GM12878 (cell line): Measurements from ENCODE around the gene BAHD1. TPM values are rescaled to one million over a fixed set of nuclear protein-coding genes. Genes with fewer than 3 reads are reported as not detected.

Source experiments
- ATAC-seq: fragments of 200-7000 bp; cut with Tn5 transposase; 3 replicates; pipeline ENCODE4 v1.9.1; 2020; ENCODE audit warnings: mild to moderate bottlenecking, moderate library complexity
- BruUV-seq: library from RNA; stranded (reverse); fragments of 400-500 nt; replicated peaks from 2 replicates; lab custom pipeline; 2021; lab: Mats Ljungman, UMichigan
- CTCF ChIA-PET: fragments of 300-600 bp; sonication (Branson Sonifier 250); formaldehyde crosslinking; extraction: SDS; loops from one replicate; lab custom pipeline; 2021; ENCODE audit warnings: inconsistent platforms; lab: Yijun Ruan, JAX
- POLR2A ChIA-PET: fragments of 350-600 bp; formaldehyde crosslinking; extraction: SDS; loops from one replicate; lab custom pipeline; 2021; ENCODE audit warnings: inconsistent platforms; lab: Charles Lee
- RAD21 ChIA-PET: fragments of 300-600 bp; sonication (Branson Sonifier 250); formaldehyde crosslinking; loops from one replicate; lab custom pipeline; 2023; ENCODE audit warnings: antibody characterized with exemption; ENCODE audit not compliant: unreplicated experiment; lab: Charles Lee
- SMC1A ChIA-PET: fragments of 300-600 bp; sonication (Branson Sonifier 250); formaldehyde crosslinking; loops from one replicate; lab custom pipeline; 2023; ENCODE audit not compliant: unreplicated experiment, uncharacterized antibody; lab: Charles Lee
- DNase-seq: peaks from one replicate; pipeline ENCODE4 v3.0.0-alpha.2; 2011; ENCODE audit warnings: low read depth, low spot score
- FAIRE-seq: peaks from 3 replicates; lab custom pipeline; 2011; peaks lifted over from hg19 to GRCh38; lab: Jason Lieb, UNC
- H2AFZ ChIP-seq: 2 replicates; pipeline ENCODE4 v1.6.0; 2011; ENCODE audit warnings: low read depth, low read length, control low read depth; ENCODE audit not compliant: control insufficient read depth
- H3K27ac ChIP-seq: 2 replicates; pipeline ENCODE4 v1.5.1; 2011; ENCODE audit warnings: control low read depth; ENCODE audit not compliant: control insufficient read depth, insufficient read depth
- H3K27me3 ChIP-seq, 2 experiments: replicated peaks in 1 of 2; 2 replicates each; pipeline versions ENCODE4 v1.6.0 to v1.6.1; 2011; ENCODE audit warnings: low read length in 1 of 2; ENCODE audit not compliant: control insufficient read depth in 2 of 2, insufficient read depth in 2 of 2
- H3K36me3 ChIP-seq, 2 experiments: 2 replicates each; pipeline ENCODE4 v1.5.1; 2011; ENCODE audit warnings: low read length in 1 of 2; ENCODE audit not compliant: control insufficient read depth in 2 of 2, insufficient read depth in 2 of 2
- H3K4me1 ChIP-seq: 2 replicates; pipeline ENCODE4 v1.6.1; 2011; ENCODE audit warnings: mild to moderate bottlenecking, low read length, moderate library complexity, mixed read lengths; ENCODE audit not compliant: control insufficient read depth, insufficient read depth
- H3K4me2 ChIP-seq: 2 replicates; pipeline ENCODE4 v1.6.0; 2011; ENCODE audit warnings: control low read depth; ENCODE audit not compliant: control insufficient read depth, insufficient read depth
- H3K4me3 ChIP-seq: fragments of 200-600 bp; sonication (generic); 2 replicates; pipeline ENCODE4 v1.5.1; 2016
- H3K79me2 ChIP-seq: 2 replicates; pipeline ENCODE4 v1.6.0; 2011; ENCODE audit warnings: low read length; ENCODE audit not compliant: control insufficient read depth, insufficient read depth
- H3K9ac ChIP-seq: 2 replicates; pipeline ENCODE4 v1.8.0; 2011; ENCODE audit warnings: low read length, control low read depth, mixed read lengths; ENCODE audit not compliant: control insufficient read depth, insufficient read depth
- H3K9me3 ChIP-seq: replicated peaks from 3 replicates; pipeline ENCODE4 v1.5.1; 2011; ENCODE audit warnings: mild to moderate bottlenecking, low read length; ENCODE audit not compliant: control insufficient read depth, insufficient read depth
- H4K20me1 ChIP-seq: 2 replicates; pipeline ENCODE4 v1.6.0; 2011; ENCODE audit not compliant: control insufficient read depth, insufficient read depth
- CEBPZ ChIP-seq: fragments of 150-350 bp; IDR thresholded peaks from 2 replicates; pipeline ENCODE4 v1.6.1; 2016; ENCODE audit warnings: low read depth, low read length
- EGR1 ChIP-seq, 2 experiments: IDR thresholded peaks; 1 replicate in 1 of 2; 2 replicates in 1 of 2; pipeline ENCODE4 v1.6.1; 2011 to 2012; ENCODE audit warnings: low read depth in 2 of 2, low read length in 2 of 2, borderline replicate concordance in 1 of 2, mild to moderate bottlenecking in 1 of 2, moderate library complexity in 1 of 2
- HDAC2 ChIP-seq: fragments of 200-600 bp; sonication (generic); IDR thresholded peaks from 2 replicates; pipeline ENCODE4 v1.6.1; 2017
- IKZF2 ChIP-seq, 2 experiments: fragments of 450-650 bp; IDR thresholded peaks; 2 replicates each; pipeline ENCODE4 v1.6.1; 2017; ENCODE audit warnings: mild to moderate bottlenecking in 2 of 2, moderate library complexity in 2 of 2
- IRF5 ChIP-seq: fragments of 450-650 bp; IDR thresholded peaks from 2 replicates; pipeline ENCODE4 v1.6.1; 2017; ENCODE audit warnings: borderline replicate concordance
- NRF1 ChIP-seq: conservative IDR thresholded peaks from 2 replicates; pipeline ENCODE4 v1.6.1; 2011; ENCODE audit warnings: mild to moderate bottlenecking, low read depth, low read length, improper control_type of control experiment
- PRDM15 ChIP-seq: fragments of 450-650 bp; formaldehyde crosslinking; IDR thresholded peaks from 2 replicates; pipeline ENCODE4 v1.4.0; 2020; ENCODE audit warnings: mild to moderate bottlenecking, moderate library complexity
- REST ChIP-seq: IDR thresholded peaks from 2 replicates; pipeline ENCODE4 v1.6.1; 2012; ENCODE audit warnings: mild to moderate bottlenecking, low read depth, low read length
- SMAD1 ChIP-seq: fragments of 450-650 bp; IDR thresholded peaks from 2 replicates; pipeline ENCODE4 v1.6.1; 2018; ENCODE audit warnings: mild to moderate bottlenecking, low read depth; ENCODE audit not compliant: partially characterized antibody
- ZNF207 ChIP-seq: fragments of 450-650 bp; IDR thresholded peaks from 2 replicates; pipeline ENCODE4 v1.6.1; 2014; ENCODE audit warnings: antibody characterized with exemption, mild to moderate bottlenecking, borderline replicate concordance
- WGBS: methylation state at CpG from one replicate; pipeline ENCODE4 v1.1.6; 2016; ENCODE audit warnings: low lambda C conversion rate; ENCODE audit not compliant: insufficient replicate concordance, insufficient coverage; ENCODE audit errors: missing lambda C conversion rate; 5-methylcytosine and 5-hydroxymethylcytosine counted together
- in situ Hi-C: fragments of 300-500 bp; cut with MboI; formaldehyde crosslinking; loops from 9 replicates; pipeline ENCODE4 v1.14.3; 2018; ENCODE audit warnings: mixed read lengths
- intact Hi-C: fragments of 100-400 bp; cut with micrococcal nuclease; formaldehyde crosslinking; loops from one replicate; pipeline ENCODE4 v1.14.2; 2022; ENCODE audit not compliant: unreplicated experiment
- polyA plus RNA-seq, 11 experiments: library from polyadenylated mRNA; depleted of rRNA in 4 of 11; unstranded in 6 of 11; stranded (reverse) in 5 of 11; fragments of >200 nt; fragmentation: Nextera tagmentation in 4 of 11; fragmentation: Illumina TruSeq in 1 of 11; extraction: Ambion mirVana in 4 of 11; extraction: Trizol in 1 of 11; gene quantifications; 1 replicate in 1 of 11; 2 replicates in 10 of 11; pipeline versions ENCODE4 v1.2.1 to v1.2.3, GENCODE V29; 2011 to 2016; ENCODE audit warnings: inconsistent platforms in 2 of 11, missing spikeins in 2 of 11, low read depth in 1 of 11
- total RNA-seq, 4 experiments: library from RNA; depleted of rRNA in 3 of 4; stranded (reverse); fragments of >200 nt in 3 of 4; fragmentation: Illumina TruSeq in 1 of 4; extraction: Trizol in 1 of 4; gene quantifications; 2 replicates each; pipeline versions ENCODE4 v1.2.1 to v1.2.3, GENCODE V29; 2013 to 2021

The BAHD1 gene
- total and polyA plus RNA-seq, 10 of the 15 experiments (the other 5 are each of a cell fraction or from before 2014, with no cell fraction given): 0.21 to 21.8 (median 5.8) TPM

GRCh38 chr15:40414816-40415215 lies 25.9 kb upstream of the BAHD1 start:
- H3K9ac ChIP-seq: no peak overlapping the region
- intact Hi-C loops (no loop called here), in situ Hi-C loops (no loop called here)
- no peaks in the 10 kb centered on the region for H3K27me3 ChIP-seq
- ChIA-PET CTCF (interaction anchor here (0.9 kb wide), 1 partner anchor 70 kb away, joined by 3 read pairs; no protein-coding TSS in a partner anchor), SMC1A (no interaction called here), RAD21 (no interaction called here), POLR2A (no interaction called here)
- no peak overlapping the region for H3K4me2 ChIP-seq
- H2AFZ ChIP-seq: no peak overlapping the region
- H3K4me3 ChIP-seq: no peak overlapping the region
- ATAC-seq: no peak
- BruUV-seq: no TSS peak
- no peak for FAIRE-seq
- WGBS: 98% methylated on average over 7 of the region's 7 CpGs
- H4K20me1 ChIP-seq: no peaks in the 10 kb centered on the region
- H3K9me3 ChIP-seq: no peaks in the 10 kb centered on the region
- no peaks in the 10 kb centered on the region for H3K79me2 ChIP-seq
- H3K27ac ChIP-seq: no peak overlapping the region
- H3K36me3 ChIP-seq: peaks cover 28 to 35% of the 10 kb centered on the region in 2 experiments
- no peaks in the 10 kb centered on the region for H3K4me1 ChIP-seq
- DNase-seq: no peak
- TF ChIP-seq SMAD1: no peak
- TF ChIP-seq IRF5: no peak
- no peak for TF ChIP-seq NRF1
- TF ChIP-seq EGR1 (IDR thresholded peaks at IDR 0.05; ENCODE audit: borderline replicate concordance in 1 of 2, low read depth in 2 of 2, low read length in 2 of 2): no peak
- TF ChIP-seq IKZF2 (IDR thresholded peaks at IDR 0.05): no peak
- TF ChIP-seq ZNF207: no peak
- no peak for TF ChIP-seq CEBPZ
- no peak for TF ChIP-seq REST
- TF ChIP-seq PRDM15 (CRISPR knock-in tag): no peak
- TF ChIP-seq HDAC2: no peak
